GM18511 (cell line): ENCODE data around the gene EEF1A2.

Source experiments
- ATAC-seq: cut with Tn5 transposase; IDR thresholded peaks from one replicate; pipeline ENCODE4 v1.9.1; 2021; ENCODE audit warnings: mild to moderate bottlenecking, moderate library complexity; ENCODE audit not compliant: unreplicated experiment

EEF1A2 gene

GRCh38 chr20:63471717-63471980 is 27.2 kb downstream of the EEF1A2 start:
- ATAC-seq: no peak

- ATAC-seq: no peak
These were observed 27.7 kb downstream of the EEF1A2 start for GRCh38 chr20:63471002-63471716.

DNA sequence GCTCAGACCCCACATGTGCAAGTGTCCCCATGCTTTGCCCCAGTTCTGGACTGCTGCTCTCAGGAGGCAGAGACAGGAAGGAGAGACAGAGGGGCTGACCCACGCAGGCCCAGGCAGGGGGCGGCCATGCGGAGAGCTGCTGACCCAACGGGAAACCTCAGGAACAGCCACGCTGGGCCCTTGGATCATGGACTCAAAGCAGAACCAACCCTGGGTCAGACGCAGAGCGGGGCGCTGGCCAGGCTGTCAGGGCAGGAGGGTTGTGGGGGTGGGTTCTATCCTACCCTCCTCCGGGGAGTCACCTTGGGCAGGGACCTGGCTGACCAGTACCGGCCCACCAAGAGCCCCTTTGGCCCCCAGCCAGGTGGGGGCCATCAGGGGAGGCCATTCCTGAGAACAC is 28.5 kb downstream of the EEF1A2 start:
- ATAC-seq: no peak

GRCh38 chr20:63469713-63470101 is 29.2 kb downstream of the EEF1A2 start:
- ATAC-seq: no peak

- ATAC-seq: no peak
These were observed 29.7 kb downstream of the EEF1A2 start for GRCh38 chr20:63469019-63469712.

- no peak for ATAC-seq
These were observed 30.5 kb downstream of the EEF1A2 start for GRCh38 chr20:63468421-63468820.

DNA sequence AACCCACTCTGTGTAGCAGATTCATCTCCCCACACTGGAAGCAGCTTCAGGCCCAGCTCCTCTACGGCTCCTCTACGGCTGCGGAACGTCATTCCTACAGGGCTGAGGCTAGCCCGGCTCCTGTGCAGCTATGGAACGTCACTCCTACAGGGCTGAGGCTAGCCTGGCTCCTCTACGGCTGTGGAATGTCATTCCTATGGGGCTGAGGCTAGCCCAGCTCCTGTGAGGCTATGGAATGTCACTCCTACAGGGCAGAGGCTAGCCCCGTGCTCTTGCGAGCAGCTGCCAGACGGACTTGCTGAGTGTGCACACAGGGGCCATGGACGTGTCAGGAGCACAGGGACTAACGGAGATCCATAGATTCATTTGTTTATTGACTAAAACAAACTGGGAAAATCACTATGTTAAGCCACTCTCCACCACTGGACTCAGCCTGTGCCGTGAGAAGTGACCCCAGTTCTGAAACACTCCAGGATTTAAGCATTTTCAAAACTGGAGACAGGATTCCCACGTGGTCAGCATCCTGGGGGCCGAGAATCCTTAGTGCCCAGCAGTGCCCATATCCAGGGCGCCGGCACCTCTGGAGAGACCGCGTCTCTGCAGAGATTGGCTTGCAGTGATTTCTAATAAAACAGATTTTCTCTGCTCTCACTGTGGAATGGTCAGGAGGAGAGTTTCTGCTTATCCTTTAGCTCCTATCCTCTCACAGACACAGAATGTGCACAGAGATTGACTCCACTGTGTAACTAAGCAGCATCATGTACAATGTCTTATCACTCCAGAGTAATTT is 31.4 kb downstream of the EEF1A2 start:
- ATAC-seq: no peak

DNA sequence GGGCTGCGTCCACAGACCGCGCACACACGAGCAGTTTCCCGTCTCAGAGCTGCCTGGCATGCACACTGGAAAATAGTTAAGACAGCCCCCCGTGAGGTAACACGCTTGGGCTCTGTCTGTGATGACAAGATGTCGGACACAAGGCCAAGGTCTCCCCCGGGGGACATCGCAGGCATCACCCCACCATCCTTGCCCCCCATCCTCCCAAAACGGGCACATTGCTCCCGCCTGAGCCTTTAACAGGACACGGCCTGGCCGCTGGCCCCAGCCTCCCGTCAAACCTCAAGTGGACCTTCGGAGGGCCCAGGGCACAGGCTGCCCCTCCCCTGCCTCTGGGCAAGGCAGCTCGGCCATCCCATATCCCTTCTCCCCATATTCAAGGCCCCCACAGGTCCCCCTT is 32.0 kb downstream of the EEF1A2 start:
- ATAC-seq: no peak

DNA sequence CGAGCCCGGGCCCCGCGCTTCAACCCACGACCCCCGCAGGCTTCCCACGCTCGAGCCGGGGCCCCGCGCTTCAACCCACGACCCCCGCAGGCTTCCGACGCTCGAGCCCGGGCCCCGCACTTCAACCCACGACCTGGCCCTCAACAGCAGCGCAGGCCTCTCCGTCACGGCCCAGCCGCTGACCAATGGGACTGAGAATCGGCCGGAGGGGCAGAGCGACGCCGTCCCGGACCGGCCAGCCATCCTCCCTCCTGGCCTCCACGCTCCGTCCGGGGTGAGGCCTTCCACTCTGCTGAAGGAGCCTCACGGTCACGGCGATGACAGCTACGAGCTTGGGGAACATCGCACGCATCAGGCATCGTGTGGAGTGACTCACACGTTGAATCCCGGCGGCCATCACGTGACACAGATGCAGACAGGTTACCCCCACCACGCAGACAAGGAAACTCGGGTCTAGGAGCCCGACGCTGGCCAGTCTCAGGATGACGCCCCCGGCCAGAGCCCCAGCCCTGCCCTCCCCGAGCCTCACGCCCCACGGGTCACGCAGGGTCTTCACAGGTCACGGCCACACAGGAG is 32.5 kb downstream of the EEF1A2 start:
- ATAC-seq: no peak

DNA sequence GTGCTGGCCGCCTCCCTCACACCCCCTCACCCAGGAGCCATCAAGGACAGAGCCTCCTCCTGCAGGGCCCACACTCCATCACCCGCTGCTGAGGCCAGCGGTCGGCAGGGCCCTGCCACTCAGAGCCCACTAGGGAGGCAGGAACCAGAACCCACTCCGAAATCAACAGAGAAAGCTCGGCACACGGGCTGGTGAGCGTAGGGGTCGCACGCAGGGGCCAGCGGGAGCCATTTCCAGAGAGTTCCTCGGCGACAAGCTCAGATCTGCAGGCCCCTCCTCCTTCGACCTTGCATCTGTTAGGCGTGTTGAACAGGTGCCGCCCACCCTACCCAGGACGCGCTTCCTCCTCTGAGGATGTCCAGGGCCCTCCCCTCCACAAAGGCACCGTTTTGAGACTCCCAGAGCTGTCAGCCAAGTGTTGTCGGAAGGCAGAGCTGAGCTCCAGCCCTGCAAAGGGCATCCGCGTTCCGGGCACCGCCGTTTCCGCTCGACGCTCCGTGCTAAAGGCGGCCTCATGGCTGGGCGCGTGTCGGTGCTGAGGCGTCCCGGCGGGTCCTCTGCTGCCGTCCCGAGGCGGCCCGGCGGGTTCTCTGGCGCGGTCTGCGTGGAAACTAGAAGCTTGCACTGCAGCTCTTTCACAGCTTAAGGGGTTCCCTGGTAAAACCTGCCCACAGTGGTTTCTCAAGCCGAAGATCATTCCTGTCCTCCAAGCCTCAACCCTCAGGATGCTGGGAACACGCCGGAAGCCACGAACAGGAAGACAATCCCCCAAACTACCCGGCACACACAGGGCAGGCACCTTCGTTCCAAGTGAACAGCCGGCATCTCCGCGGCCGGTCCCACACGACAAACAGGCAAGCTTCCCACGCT is 33.3 kb downstream of the EEF1A2 start:
- ATAC-seq: no peak

DNA sequence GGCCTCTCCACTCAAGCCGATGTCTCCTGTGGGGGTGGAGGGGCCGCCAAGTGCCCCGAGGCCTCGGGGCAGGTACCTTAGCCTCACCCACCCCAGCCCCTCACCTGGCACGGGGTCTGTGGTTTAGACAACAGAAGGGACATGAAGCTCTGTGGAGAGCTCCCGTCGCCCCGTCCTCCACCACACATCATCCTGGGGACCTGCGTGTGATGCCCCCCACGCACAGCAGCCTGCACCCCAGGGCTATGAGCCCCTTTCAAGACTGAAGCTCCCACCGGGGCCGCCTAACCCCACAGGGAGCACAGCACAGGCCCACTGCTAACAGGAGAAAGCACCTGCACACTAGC is 34.6 kb downstream of the EEF1A2 start:
- ATAC-seq: no peak

- ATAC-seq: no peak
These were observed 35.2 kb downstream of the EEF1A2 start for GRCh38 chr20:63463400-63464288.

DNA sequence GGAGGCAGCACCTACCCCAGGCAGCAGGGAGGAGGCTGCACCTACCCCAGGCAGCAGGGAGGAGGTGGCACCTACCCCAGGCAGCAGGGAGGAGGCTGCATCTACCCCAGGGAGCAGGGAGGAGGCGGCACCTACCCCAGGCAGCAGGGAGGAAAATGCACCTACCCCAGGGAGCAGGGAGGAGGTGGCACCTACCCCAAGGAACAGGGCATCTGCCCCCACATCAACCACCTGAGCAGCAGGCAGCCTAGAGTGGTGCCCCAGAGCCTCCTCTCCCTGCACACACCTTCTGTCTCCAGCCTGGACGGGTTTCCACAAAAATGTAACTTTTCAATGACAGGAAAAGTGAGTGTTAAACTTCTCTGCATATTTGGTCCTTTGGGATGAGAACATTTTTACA is 36.6 kb downstream of the EEF1A2 start:
- ATAC-seq: no peak

DNA sequence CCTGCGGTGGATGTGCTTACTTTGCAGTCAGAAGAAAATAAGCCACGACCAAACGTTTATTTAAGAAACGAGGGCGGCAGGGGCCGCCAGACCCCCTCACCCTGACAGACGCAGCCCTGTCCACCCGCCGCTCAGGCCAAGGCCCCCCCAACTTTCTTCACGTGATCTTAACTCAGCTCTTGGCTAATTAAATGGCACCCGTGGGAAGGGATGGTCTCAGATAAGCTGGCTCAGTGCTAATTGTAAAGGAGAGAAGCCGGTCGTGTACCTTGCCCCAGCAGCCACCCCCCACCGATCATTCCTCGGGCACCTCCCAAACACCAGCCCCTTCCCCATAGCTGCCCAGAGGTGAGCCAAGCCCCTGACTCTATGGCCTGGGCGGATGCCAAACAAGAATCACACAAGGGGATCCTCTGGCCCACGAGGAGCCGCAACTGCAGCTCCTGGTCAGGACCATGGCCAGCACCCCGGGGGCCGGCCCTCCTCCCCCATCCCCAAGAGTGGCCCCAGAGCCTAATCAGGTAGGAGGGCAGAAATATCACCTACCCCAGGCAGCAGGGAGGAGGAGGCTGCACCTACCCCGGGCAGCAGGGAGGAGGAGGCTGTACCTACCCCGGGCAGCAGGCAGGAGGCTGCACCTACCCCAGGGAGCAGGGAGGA is 37.6 kb downstream of the EEF1A2 start:
- ATAC-seq: no peak

- ATAC-seq: no peak
These were observed 39.9 kb downstream of the EEF1A2 start for GRCh38 chr20:63459070-63459380.

- ATAC-seq: no peak
These were observed 40.5 kb downstream of the EEF1A2 start for GRCh38 chr20:63458170-63459069.

- no peak for ATAC-seq
These were observed 41.1 kb downstream of the EEF1A2 start for GRCh38 chr20:63457737-63458136.

DNA sequence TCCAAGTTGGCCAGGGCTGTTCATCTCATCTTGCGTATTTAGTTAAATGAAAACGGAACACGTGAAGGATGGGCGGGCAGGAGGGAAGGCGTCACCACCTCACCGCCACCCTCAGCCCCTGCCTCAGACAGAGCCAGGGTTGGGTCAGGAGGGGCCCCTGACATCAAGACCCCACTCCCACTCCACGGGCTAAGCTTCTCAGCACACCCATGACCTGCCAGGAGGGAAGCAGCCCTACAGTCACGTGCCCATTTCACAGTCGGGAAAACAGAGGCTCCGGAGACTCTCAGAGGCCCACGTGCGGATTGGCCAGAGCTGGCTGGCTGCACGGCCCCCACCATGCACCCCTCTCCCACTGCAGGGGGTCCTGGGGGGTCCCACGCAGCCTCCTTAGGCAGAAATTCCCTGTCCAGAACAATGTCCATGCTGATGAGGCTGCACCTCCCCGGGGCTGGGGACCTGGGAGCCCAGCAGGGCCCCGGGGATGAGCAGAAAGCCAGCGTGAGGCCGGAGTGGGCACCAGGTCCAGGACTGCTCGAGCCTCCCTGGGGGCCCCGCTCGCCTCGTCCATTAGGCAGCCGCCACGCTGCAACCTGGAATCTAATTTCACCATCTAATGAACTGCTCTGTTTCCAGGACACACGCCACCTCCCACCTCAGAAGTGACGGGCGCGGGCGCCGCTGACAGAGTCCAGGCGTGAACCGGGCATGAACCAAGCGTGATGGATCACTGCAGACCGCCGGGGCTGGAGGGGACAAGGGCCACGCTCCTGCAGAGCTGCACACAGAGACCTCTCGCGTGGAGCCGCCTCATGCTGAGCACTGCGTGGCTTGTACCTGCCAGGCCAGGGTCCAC is 42.2 kb downstream of the EEF1A2 start:
- no peak for ATAC-seq
